Astrocyte (in vitro differentiated cells and primary cell): ENCODE measurements around the gene AUNIP. TPM values are rescaled to one million over a fixed set of nuclear protein-coding genes. Genes with fewer than 3 reads are reported as not detected.

Source experiments
- DNase-seq: peaks from one replicate; pipeline ENCODE4 v3.0.0-alpha.2; 2010; ENCODE audit warnings: low read depth
- FAIRE-seq: peaks from 2 replicates; lab custom pipeline; 2011; peaks lifted over from hg19 to GRCh38; lab: Jason Lieb, UNC
- H2AFZ ChIP-seq: 2 replicates; pipeline ENCODE4 v1.6.0; 2012; ENCODE audit warnings: low read depth, low read length, inconsistent platforms
- H3K27ac ChIP-seq: 2 replicates; pipeline ENCODE4 v1.5.1; 2011; ENCODE audit warnings: low read depth, low read length, inconsistent platforms
- H3K27me3 ChIP-seq: 2 replicates; pipeline ENCODE4 v1.6.0; 2011; ENCODE audit warnings: low read length, inconsistent platforms; ENCODE audit not compliant: insufficient read depth
- H3K36me3 ChIP-seq: 2 replicates; pipeline ENCODE4 v1.5.1; 2011; ENCODE audit warnings: low read length, inconsistent platforms; ENCODE audit not compliant: insufficient read depth
- H3K4me1 ChIP-seq: 2 replicates; pipeline ENCODE4 v1.5.1; 2011; ENCODE audit warnings: low read length, inconsistent platforms; ENCODE audit not compliant: insufficient read depth
- H3K4me2 ChIP-seq: 2 replicates; pipeline ENCODE4 v1.6.0; 2012; ENCODE audit warnings: low read length, inconsistent platforms
- H3K4me3 ChIP-seq: 2 replicates; pipeline ENCODE4 v1.5.1; 2011; ENCODE audit warnings: low read depth, mild to moderate bottlenecking, low read length, inconsistent platforms; ENCODE audit not compliant: insufficient read depth
- H3K79me2 ChIP-seq: 2 replicates; pipeline ENCODE4 v1.6.0; 2012; ENCODE audit warnings: mild to moderate bottlenecking, low read length, inconsistent platforms; ENCODE audit not compliant: insufficient read depth
- H3K9ac ChIP-seq: 2 replicates; pipeline ENCODE4 v1.6.0; 2012; ENCODE audit warnings: mild to moderate bottlenecking, low read length, inconsistent platforms
- H3K9me3 ChIP-seq: 2 replicates; pipeline ENCODE4 v1.5.1; 2012; ENCODE audit warnings: low read depth, mild to moderate bottlenecking, low read length, inconsistent platforms; ENCODE audit not compliant: insufficient read depth
- H4K20me1 ChIP-seq: 2 replicates; pipeline ENCODE4 v1.6.0; 2012; ENCODE audit warnings: low read length, inconsistent platforms; ENCODE audit not compliant: insufficient read depth
- H3K27ac Mint-ChIP-seq: one replicate; pipeline ENCODE4 v1.8.0; 2021; ENCODE audit warnings: mild to moderate bottlenecking, mixed read lengths; ENCODE audit not compliant: unreplicated experiment
- H3K27me3 Mint-ChIP-seq: one replicate; pipeline ENCODE4 v1.8.0; 2021; ENCODE audit warnings: low read depth, mixed read lengths; ENCODE audit not compliant: unreplicated experiment
- H3K36me3 Mint-ChIP-seq: one replicate; pipeline ENCODE4 v1.8.0; 2021; ENCODE audit warnings: low read depth, mixed read lengths; ENCODE audit not compliant: unreplicated experiment
- H3K4me1 Mint-ChIP-seq: one replicate; pipeline ENCODE4 v1.8.0; 2021; ENCODE audit warnings: low read depth, mixed read lengths; ENCODE audit not compliant: unreplicated experiment
- H3K4me3 Mint-ChIP-seq: one replicate; pipeline ENCODE4 v1.8.0; 2021; ENCODE audit warnings: mild to moderate bottlenecking, moderate library complexity, mixed read lengths; ENCODE audit not compliant: unreplicated experiment
- H3K9me3 Mint-ChIP-seq: one replicate; pipeline ENCODE4 v1.8.0; 2021; ENCODE audit warnings: mild to moderate bottlenecking, mixed read lengths; ENCODE audit not compliant: unreplicated experiment
- CTCF ChIP-seq: IDR thresholded peaks from 2 replicates; pipeline ENCODE4 v1.5.1; 2011; ENCODE audit warnings: low read depth, mild to moderate bottlenecking, inconsistent platforms, low read length, moderate library complexity; ENCODE audit not compliant: insufficient read depth
- EZH2 ChIP-seq: IDR thresholded peaks from 2 replicates; pipeline ENCODE4 v1.6.1; 2012; ENCODE audit warnings: mild to moderate bottlenecking, low read length, inconsistent platforms; ENCODE audit not compliant: insufficient read depth
- total RNA-seq: library from RNA; stranded (reverse); gene quantifications from 2 replicates; pipeline ENCODE4 v1.2.1, GENCODE V29; 2021

The AUNIP gene
- total RNA-seq, 1 donor from 2014 or later: 2.1 TPM

GRCh38 chr1:25832336-25833037 lies 26.8 kb downstream of the AUNIP start:
- Mint-ChIP-seq H3K4me3 (no peak overlapping the region), H3K4me1 (peaks cover 3% of the 10 kb centered on the region), H3K36me3 (peaks cover 26% of the 10 kb centered on the region), H3K9me3 (no peaks in the 10 kb centered on the region), H3K27ac (no peak overlapping the region), H3K27me3 (no peaks in the 10 kb centered on the region)
- Histone ChIP-seq H3K36me3 (peaks cover 50% of the 10 kb centered on the region), H3K27ac (no peak overlapping the region), H4K20me1 (no peaks in the 10 kb centered on the region), H3K79me2 (no peaks in the 10 kb centered on the region), H3K4me2 (no peak overlapping the region), H2AFZ (no peak overlapping the region), H3K27me3 (no peaks in the 10 kb centered on the region), H3K9ac (no peak overlapping the region), H3K4me1 (peaks cover 6% of the 10 kb centered on the region), H3K9me3 (no peaks in the 10 kb centered on the region), H3K4me3 (no peak overlapping the region)
- FAIRE-seq (no peak), DNase-seq (no peak)
- no peak for TF ChIP-seq CTCF
- TF ChIP-seq EZH2: no peak

GRCh38 chr1:25831569-25832196 lies 27.6 kb downstream of the AUNIP start:
- Mint-ChIP-seq H3K9me3 (no peaks in the 10 kb centered on the region), H3K27ac (no peak overlapping the region), H3K36me3 (peaks cover 29% of the 10 kb centered on the region), H3K4me3 (no peak overlapping the region), H3K4me1 (peaks cover 2% of the 10 kb centered on the region), H3K27me3 (no peaks in the 10 kb centered on the region)
- Histone ChIP-seq H3K9ac (no peak overlapping the region), H3K9me3 (no peaks in the 10 kb centered on the region), H3K4me1 (peaks cover 1% of the 10 kb centered on the region), H3K4me3 (no peak overlapping the region), H3K36me3 (peaks cover 53% of the 10 kb centered on the region), H4K20me1 (no peaks in the 10 kb centered on the region), H3K27ac (no peak overlapping the region), H3K27me3 (no peaks in the 10 kb centered on the region), H2AFZ (no peak overlapping the region), H3K79me2 (no peaks in the 10 kb centered on the region), H3K4me2 (no peak overlapping the region)
- no peak for FAIRE-seq
- TF ChIP-seq EZH2: no peak
- TF ChIP-seq CTCF: no peak
- no peak for DNase-seq

- H3K36me3 ChIP-seq: peaks cover 54% of the 10 kb centered on the region
- peaks cover 23% of the 10 kb centered on the region for H3K36me3 Mint-ChIP-seq
- H3K9me3 Mint-ChIP-seq: no peaks in the 10 kb centered on the region
- H3K9me3 ChIP-seq: no peaks in the 10 kb centered on the region
- TF ChIP-seq EZH2 (no peak), CTCF (no peak)
- H3K27me3 ChIP-seq: no peaks in the 10 kb centered on the region
- peaks cover 10% of the 10 kb centered on the region for H3K79me2 ChIP-seq
- H3K27me3 Mint-ChIP-seq: no peaks in the 10 kb centered on the region
- DNase-seq (no peak), FAIRE-seq (no peak)
- H3K27ac Mint-ChIP-seq: no peak overlapping the region
- no peaks in the 10 kb centered on the region for H3K4me1 ChIP-seq
- H3K4me3 Mint-ChIP-seq: no peak overlapping the region
- no peak overlapping the region for H3K9ac ChIP-seq
- no peaks in the 10 kb centered on the region for H3K4me1 Mint-ChIP-seq
- H3K27ac ChIP-seq: no peak overlapping the region
- no peak overlapping the region for H3K4me2 ChIP-seq
- H2AFZ ChIP-seq: no peak overlapping the region
- H4K20me1 ChIP-seq: peaks cover 16% of the 10 kb centered on the region
- no peak overlapping the region for H3K4me3 ChIP-seq
Measured at GRCh38 chr1:25829046-25829445, 30.2 kb downstream of the AUNIP start.
